ENCODE measurements around the gene CLOCK.

- TF ChIP-seq POLR2A (IDR thresholded peaks at IDR 0.05; ENCODE audit: low read length) (no peak), CTCF (IDR thresholded peaks at IDR 0.05) (no peak), RFX5 (IDR thresholded peaks at IDR 0.05) (no peak), CBX2 (IDR thresholded peaks at IDR 0.05; ENCODE audit: borderline replicate concordance, low read depth) (no peak), MYC (IDR thresholded peaks at IDR 0.05; ENCODE audit: borderline replicate concordance, low read length) (no peak), REST (IDR thresholded peaks at IDR 0.05) (no peak), MAFK (IDR thresholded peaks at IDR 0.05; ENCODE audit: partially characterized antibody) (no peak), JUNB (IDR thresholded peaks at IDR 0.05) (no peak)
These were observed 278 bp downstream of the CLOCK start for GRCh38 chr4:55546506-55546755.
